Measurements from ENCODE around the gene AHSG.

The AHSG gene

DNA sequence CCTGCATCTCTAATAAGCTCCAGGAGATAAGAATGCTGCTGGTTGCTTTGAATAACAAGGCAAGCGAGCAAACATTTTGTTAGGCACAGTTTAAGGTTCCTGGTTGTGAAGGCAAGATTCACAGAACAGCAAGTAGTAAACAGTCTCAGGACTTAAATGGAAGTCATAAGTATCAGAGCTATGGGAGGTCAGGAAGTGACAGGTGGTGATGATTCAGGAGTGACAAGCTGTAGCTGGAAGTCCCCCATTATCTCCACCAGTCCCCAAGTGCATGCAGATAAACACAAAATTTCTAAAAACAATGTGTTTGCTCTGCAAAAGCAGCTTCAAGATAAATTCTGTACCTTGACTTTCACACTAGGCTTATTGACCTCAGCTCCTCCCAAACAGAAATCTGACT is 30.6 kb downstream of the AHSG start:
- no peak for DNase-seq

- no peak for DNase-seq
Measured at GRCh38 chr3:186644683-186645082, 31.8 kb downstream of the AHSG start.

DNA sequence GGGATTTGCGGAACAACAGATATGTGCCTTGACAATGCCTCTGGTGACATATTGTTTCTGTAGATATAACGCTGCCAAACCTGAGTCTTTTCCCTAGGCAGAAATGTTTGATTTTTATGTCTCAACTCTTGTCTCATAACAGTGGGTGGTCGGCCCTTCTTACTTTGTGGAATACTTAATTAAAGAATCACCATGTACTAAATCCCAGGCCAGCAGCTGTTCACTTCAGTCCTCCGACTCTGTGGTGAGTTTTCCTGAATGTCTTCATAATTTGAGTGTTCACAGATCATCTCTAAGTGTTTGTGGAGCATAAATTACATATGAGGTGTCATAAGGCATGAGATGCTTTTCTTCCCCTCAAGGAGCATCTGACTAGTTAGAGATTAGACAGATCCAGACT is 33.2 kb downstream of the AHSG start:
- no peak for DNase-seq

DNA sequence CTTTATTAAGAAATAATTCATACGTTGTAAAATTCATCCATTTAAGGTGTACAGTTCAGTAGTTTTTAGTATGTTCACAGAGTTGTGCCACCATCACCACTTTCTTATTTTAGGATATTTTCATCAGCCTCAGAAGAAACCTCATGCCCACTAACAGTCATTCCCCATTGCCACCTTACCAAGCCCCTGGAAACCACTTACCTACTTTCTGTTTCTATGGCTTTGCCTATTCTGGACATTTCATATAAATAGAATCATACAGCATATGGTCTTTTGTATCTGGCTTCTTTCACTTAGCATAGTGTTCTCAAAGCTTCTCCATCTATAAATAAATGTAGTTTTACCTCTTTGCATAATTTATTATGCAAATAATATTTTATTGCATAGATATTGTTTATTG is 34.0 kb downstream of the AHSG start:
- no peak for DNase-seq

DNA sequence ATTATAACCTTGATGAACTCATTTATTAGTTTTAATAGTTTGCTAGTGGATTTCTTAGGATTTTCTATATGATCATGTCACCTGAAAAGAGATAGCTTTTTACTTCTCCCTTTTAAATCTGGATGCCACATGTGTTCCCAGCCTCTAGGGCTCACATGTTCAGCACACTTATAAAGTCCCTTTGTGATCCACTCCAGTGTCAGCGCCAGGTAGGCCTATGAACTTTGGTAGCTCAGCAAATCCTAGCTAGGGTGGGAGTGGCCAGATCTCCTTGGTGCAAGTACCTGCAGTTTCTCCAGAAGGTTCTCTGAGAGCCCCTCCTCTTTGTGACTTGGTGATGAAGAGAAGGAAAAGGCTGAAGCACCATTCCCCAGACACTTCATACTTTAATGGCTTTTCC is 36.0 kb downstream of the AHSG start:
- DNase-seq, result no peak

- no peak for DNase-seq
Measured at GRCh38 chr3:186651678-186652215, 38.9 kb downstream of the AHSG start.

GRCh38 chr3:186653080-186653707 is 40.3 kb downstream of the AHSG start:
- no peak for DNase-seq

- DNase-seq, result no peak
Measured at GRCh38 chr3:186653984-186654383, 41.1 kb downstream of the AHSG start.

DNA sequence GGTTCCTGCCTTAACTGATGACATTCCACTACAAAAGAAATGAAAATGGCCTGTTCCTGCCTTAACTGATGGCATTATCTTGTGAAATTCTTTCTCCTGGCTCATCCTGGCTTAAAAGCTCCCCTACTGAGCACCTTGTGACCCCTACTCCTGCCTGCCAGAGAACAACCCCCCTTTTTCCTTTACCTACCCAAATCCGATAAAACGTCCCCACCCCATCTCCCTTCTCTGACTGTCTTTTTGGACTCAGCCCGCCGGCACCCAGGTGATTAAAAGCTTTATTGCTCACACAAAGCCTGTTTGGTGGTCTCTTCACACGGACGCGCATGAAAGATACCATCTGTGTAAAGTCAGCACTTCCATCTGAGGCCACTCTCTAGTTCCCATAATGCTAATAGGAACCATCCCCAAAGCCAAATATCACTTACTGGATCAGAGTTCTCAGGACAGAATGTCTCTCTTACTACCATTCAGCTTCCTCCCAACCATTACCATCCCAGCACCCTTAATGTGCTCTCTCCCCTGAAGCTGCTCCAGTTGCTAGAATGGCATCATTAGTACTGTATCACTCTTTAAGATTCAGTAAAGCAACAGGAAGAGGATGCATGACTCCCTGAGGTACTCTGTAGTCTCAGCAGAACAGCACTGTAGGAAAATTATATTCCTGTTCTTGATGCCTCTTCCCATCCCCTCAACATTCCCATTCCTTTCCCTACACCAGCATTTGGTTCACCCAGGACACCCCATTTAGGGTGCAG is 50.7 kb downstream of the AHSG start:
- no peak for DNase-seq

DNA sequence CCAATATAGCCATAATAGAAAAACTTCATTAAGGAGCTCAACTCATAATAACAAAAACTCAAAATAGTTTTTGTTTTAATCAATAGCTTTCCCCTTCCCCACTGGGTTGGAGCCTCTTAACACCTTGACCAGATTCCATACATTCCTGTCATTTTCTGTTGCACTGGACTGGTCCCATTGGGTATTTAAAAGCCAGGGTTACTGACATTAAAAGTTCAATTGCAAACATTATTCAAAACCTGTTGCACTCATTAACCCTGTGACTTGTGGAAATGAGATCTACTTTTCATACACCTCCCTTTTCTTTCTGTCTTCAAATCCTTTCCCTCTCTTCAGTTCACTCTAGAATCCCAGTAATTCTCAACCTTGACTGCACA is 51.2 kb downstream of the AHSG start:
- DNase-seq, result no peak

DNA sequence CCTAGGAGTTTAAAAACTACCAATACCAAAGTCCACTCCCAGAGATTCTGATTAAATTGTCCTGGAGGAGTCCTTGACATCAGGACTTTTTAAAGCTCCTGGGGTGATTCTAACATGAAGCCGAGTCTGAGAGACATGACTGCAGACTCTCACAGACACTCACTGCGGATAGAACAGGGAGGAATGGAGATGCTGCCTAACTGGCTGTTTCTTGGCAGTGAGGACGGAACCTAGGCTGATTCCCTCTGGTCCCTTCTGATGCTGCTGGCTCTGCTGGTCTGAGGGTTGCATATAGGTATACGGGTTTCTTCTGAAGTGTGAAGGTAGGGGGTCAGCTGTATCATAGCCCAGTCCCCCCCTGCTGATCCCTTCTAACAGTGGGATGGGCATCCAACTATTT is 51.6 kb downstream of the AHSG start:
- DNase-seq, result no peak

- DNase-seq, result no peak
Measured at GRCh38 chr3:186665625-186666188, 52.8 kb downstream of the AHSG start, which contains the start of gene HRG. Gene HRG (plus strand): TSS chr3:186666014. CDS start chr3:186666032, 18 bp downstream.

DNA sequence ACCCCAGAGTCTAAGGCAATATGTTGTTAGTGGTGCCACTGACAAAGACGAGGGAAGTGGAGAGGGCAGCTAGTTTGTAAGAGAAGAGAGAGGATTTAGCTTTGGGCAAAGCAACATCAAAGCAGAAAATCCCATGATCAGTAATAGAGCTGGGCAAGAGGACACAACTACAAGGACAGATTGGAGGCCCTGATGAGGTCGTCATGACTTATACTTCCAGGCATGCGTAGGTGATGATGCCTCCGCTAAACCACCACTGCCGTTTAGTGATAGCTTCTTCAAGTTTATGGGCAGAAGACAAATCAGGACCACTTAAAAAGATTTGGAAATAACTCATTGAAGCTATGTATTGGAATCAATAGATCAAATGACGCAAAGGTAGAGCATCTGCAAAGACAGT is 55.6 kb downstream of the AHSG start:
- DNase-seq, result no peak

- no peak for DNase-seq
Measured at GRCh38 chr3:186669378-186670084, 56.7 kb downstream of the AHSG start.

GRCh38 chr3:186670155-186670554 is 57.3 kb downstream of the AHSG start:
- DNase-seq, result no peak
